HG02970 (cell line): Measurements from ENCODE around the gene RIPK4.
"Not testable (repeated sequence)": the region's sequence is repeated elsewhere in the genome, so short reads cannot be mapped to it uniquely, and the experiment has no call there.

Source experiments
- ATAC-seq: cut with Tn5 transposase; IDR thresholded peaks from one replicate; pipeline ENCODE4 v1.9.1; 2021; ENCODE audit warnings: mild to moderate bottlenecking, moderate library complexity, moderate number of reproducible peaks; ENCODE audit not compliant: unreplicated experiment, low FRiP score

RIPK4 gene

GRCh38 chr21:41720250-41720649, 46.6 kb downstream of the RIPK4 start:
- no peak for ATAC-seq

GRCh38 chr21:41719691-41720090, 47.2 kb downstream of the RIPK4 start:
- no peak for ATAC-seq

GRCh38 chr21:41717573-41718330, 49.1 kb downstream of the RIPK4 start:
- no peak for ATAC-seq

GRCh38 chr21:41716751-41717150, 50.1 kb downstream of the RIPK4 start:
- ATAC-seq: no peak

- ATAC-seq: no peak
These were observed 51.1 kb downstream of the RIPK4 start for GRCh38 chr21:41715649-41716281.

GRCh38 chr21:41714299-41714865, 52.5 kb downstream of the RIPK4 start:
- ATAC-seq: not testable (repeated sequence)

GRCh38 chr21:41713495-41714281, 53.2 kb downstream of the RIPK4 start:
- ATAC-seq: no peak

- no peak for ATAC-seq
These were observed 54.1 kb downstream of the RIPK4 start for GRCh38 chr21:41712730-41713129.

GRCh38 chr21:41712201-41712600, 54.7 kb downstream of the RIPK4 start:
- ATAC-seq: no peak

- ATAC-seq: no peak
These were observed 55.3 kb downstream of the RIPK4 start for GRCh38 chr21:41711416-41712007.

GRCh38 chr21:41710823-41711160, 56.1 kb downstream of the RIPK4 start:
- no peak for ATAC-seq

GRCh38 chr21:41709965-41710822, 56.7 kb downstream of the RIPK4 start:
- no peak for ATAC-seq

GRCh38 chr21:41709166-41709565, 57.7 kb downstream of the RIPK4 start:
- ATAC-seq: no peak

GRCh38 chr21:41707960-41708330, 58.9 kb downstream of the RIPK4 start:
- ATAC-seq: no peak

GRCh38 chr21:41707231-41707959, 59.5 kb downstream of the RIPK4 start:
- no peak for ATAC-seq

- no peak for ATAC-seq
These were observed 60.2 kb downstream of the RIPK4 start for GRCh38 chr21:41706678-41707077.

GRCh38 chr21:41706263-41706639, 60.6 kb downstream of the RIPK4 start:
- ATAC-seq: no peak

GRCh38 chr21:41705546-41706262, 61.1 kb downstream of the RIPK4 start:
- no peak for ATAC-seq
